IMR-90 (cell line): Measurements from ENCODE around the gene ADAMTS19.

Experiments used
- BHLHE40 ChIP-seq: fragments of 150-350 bp; IDR thresholded peaks from 2 replicates; pipeline ENCODE4 v1.6.1; 2016; ENCODE audit warnings: mild to moderate bottlenecking, low read depth, low read length
- CEBPB ChIP-seq: IDR thresholded peaks from 2 replicates; pipeline ENCODE4 v1.6.1; 2012; ENCODE audit warnings: low read depth, low read length, improper control_type of control experiment
- CHD1 ChIP-seq: IDR thresholded peaks from 2 replicates; pipeline ENCODE4 v1.6.1; 2012; ENCODE audit warnings: low read depth, low read length, improper control_type of control experiment
- CTCF ChIP-seq: conservative IDR thresholded peaks from 2 replicates; pipeline ENCODE4 v1.5.1; 2012; ENCODE audit warnings: mild to moderate bottlenecking, low read depth, low read length, improper control_type of control experiment
- MAFK ChIP-seq: IDR thresholded peaks from 2 replicates; pipeline ENCODE4 v1.6.1; 2012; ENCODE audit warnings: low read depth, low read length, improper control_type of control experiment
- MXI1 ChIP-seq: IDR thresholded peaks from 2 replicates; pipeline ENCODE4 v1.6.1; 2012; ENCODE audit warnings: low read depth, mild to moderate bottlenecking, low read length, moderate library complexity, borderline replicate concordance
- POLR2A ChIP-seq: IDR thresholded peaks from 2 replicates; pipeline ENCODE4 v1.6.1; 2012; ENCODE audit warnings: mild to moderate bottlenecking, low read depth, low read length
- RAD21 ChIP-seq: IDR thresholded peaks from 2 replicates; pipeline ENCODE4 v1.6.1; 2012; ENCODE audit warnings: low read length, improper control_type of control experiment
- RFX5 ChIP-seq: IDR thresholded peaks from 2 replicates; pipeline ENCODE4 v1.8.0; 2012; ENCODE audit warnings: low read depth, mild to moderate bottlenecking, low read length, moderate library complexity
- SMC3 ChIP-seq: fragments of 150-350 bp; IDR thresholded peaks from 2 replicates; pipeline ENCODE4 v1.6.1; 2016; ENCODE audit warnings: low read depth, mild to moderate bottlenecking, antibody characterized with exemption, low read length, moderate library complexity
- USF2 ChIP-seq: fragments of 150-350 bp; IDR thresholded peaks from 2 replicates; pipeline ENCODE4 v1.6.1; 2017; ENCODE audit warnings: mild to moderate bottlenecking, antibody characterized with exemption, low read length, low read depth

GRCh38 chr5:129459450-129459776 lies 685 bp upstream of the ADAMTS19 start:
- TF ChIP-seq CTCF (no peak), RAD21 (no peak), USF2 (no peak), CEBPB (no peak), POLR2A (no peak), RFX5 (no peak), SMC3 (no peak), MAFK (no peak), BHLHE40 (no peak), CHD1 (no peak), MXI1 (no peak)
